ENCODE results near the gene CPA5.

The CPA5 gene

DNA sequence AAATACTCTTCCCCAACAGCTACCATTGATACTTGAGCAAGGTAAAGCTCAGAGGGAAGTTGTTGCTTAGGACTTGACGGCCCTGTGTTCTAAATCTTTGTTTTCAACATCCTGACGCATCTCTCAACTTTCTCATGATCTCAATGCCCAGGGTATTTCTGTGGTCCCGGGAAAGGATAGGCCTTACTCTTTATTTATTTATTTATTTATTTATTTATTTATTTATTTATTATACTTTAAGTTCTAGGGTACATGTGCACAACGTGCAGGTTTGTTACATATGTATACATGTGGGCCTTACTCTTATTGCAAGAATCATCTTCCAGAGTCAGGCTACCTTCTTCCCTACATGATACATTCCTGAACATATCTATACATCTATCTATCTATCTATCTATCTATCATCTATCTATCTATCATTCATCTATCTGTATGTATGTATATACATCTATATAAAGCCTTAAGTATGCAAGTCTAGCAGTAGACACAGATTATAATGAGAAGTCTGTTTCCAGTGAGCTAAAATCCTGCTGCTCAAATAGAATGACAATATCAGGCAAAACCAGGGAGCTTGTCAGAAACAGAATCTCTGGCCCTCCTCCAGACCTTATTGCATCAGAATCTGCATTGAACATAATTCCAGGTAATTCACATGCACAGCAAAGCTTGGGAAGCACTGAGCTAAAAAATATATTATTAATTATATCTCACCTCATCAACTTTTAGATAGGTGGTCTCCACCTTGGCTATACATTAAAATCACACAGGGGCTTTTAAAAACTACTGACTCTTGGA lies 12.2 kb upstream of the CPA5 start:
- DNase-seq (ENCODE audit: low read depth), result no peak

DNA sequence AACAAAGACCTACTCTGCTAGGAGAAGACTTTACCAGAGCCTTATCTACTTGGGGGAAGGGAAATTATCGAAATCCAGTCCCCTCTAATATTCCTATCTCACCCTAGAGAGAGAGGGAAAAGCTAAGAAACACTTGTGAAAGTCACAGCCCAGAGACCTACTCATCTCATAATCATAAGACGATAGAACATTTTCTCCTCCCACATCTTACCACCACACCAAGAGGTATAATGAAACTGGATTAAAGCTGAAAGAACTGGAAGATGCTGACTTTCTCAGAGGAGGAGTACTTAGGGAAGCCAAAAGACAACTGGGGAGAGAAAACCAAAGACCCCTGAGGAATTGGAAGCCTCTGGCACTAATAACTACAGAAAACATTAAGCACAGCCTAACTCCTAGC lies 10.8 kb upstream of the CPA5 start:
- no peak for DNase-seq (ENCODE audit: low read depth)

DNA sequence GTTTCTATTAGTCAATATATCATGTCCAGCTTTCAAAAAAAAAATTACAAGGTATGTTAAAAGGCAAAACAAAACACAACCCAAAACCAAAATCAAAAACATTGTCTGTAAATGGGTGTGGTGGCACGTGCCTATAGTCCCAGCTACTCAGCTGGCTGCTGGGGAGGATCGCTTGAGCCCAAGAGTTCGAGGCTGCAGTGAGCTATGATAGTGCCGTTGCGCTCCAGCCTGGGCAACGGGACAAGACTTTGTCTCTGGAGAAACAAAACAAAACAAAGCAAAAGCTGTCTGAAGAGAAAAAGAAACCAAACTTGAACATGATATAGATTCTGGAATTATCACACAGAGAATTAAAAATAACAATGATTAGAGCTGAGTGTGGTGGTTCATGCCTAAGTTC lies 10.3 kb upstream of the CPA5 start:
- peak; percentile 27 for DNase-seq (ENCODE audit: low read depth)

DNA sequence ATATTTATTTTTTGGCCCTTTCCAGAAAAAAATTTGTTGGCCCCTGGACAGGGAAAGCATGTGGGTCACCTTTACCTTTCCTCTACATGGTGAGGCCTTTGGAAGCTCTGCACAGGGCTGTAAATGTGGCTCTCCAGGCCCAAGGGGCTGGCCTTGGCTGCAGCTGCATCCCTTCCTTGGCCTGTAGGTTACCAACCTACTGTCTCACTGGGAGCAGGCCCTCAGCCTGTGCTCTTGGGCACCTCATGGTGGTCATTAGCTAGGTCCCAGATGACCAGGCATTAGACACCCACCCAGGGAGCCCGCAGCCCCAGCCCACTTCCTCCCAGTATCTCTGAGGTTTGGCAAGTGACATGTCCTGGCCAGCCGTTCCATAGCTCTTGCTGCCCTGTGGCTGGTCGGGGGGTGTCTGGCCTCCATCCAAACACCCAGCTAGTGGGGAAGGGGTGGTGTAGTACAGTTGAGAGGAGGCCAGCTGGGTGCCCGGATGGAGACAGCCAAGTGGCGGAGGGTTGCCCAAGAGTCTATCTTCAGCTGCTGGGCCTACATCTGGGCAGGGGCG lies 7.1 kb upstream of the CPA5 start:
- no peak for DNase-seq (ENCODE audit: low read depth)

DNA sequence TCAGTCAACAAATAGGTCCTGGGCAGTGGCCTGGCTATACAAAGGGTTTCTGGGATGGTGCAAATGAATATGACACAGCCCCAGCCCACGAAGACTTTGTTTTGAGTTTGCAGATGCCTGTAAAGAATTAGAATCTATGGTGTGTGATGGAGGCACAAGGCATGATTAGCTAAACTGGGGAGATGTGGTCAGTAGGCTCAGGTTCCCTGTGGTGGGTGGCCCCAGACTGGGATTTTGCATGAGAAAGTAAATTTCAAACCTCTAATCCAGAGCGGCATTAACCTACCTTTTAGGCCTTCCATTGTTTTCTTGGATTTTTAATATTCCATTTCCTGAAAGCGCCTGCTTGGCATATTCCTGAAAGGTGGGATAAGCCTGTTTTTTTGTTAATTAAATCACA lies 6.4 kb upstream of the CPA5 start:
- DNase-seq (ENCODE audit: low read depth), result no peak

DNA sequence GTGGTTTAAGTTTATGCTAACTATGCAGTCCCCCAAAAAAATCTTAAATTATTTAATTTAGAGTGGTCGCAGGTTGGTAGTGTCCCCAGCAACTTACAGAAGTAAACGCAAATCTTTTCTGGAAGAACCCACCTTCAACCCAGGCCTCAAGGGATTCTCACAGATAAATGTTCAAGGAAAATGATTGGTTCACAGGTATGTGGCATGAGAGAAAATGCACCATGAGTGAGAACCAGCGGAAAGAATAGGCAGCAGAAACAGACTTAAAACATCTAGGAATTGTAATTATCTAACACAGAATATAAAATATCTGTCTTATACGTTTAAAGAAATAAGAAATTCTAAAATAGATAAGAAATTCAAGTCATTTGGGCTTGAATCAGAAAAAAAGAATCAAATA lies 2.7 kb upstream of the CPA5 start:
- DNase-seq (ENCODE audit: low read depth), result no peak

DNA sequence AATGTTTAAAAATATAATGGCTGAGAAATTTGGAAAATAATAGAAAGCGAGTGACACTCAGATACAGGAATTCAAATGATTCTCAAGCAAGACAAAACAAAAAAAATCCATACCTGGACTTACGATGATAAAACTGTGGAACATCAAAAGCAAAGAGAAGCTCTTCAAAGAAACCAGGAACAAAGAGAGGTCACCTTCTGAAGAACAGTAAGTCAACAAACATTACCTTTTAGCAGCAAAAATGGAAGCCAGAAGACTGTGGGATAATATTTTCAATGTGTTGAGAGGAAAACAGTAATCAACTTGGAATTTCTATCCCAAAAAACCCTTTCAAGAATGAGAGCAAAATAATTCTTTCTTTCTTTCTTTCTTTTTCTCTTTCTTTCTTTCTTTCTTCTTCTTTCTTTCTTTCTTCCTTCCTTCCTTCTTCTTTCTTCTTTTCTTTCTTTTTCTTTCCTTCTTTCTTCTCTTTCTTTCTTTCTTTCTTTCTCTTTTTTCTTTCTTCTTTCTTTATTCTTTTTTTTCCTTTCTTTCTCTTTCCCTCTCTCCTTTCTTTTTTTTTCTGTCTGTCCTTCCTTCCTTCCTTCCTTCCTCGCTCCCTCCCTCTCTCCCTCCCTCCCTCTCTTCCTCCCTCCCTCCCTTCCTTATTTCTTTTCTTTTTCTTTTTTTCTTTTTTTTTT lies 1.8 kb upstream of the CPA5 start:
- DNase-seq (ENCODE audit: low read depth), result no peak

DNA sequence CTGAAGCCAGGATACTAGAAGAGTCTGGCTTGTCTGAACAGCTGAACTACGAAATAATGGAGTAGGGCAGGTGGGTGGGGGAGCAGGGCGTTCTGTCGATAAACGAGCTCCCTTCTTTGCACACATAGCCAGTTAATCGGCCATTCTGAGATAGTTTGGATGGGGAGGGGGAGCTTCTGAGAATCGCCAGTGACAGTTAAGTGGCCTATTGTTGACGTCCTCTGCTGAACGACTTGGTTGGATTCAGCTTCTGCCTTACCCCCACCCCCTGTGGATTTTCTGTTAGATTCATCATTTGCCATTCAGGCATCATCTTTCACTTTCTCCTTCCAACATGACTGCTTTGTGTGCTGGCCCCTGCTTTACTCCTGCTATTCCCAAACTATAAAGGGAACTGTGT lies 520 bp downstream of the CPA5 start:
- no peak for DNase-seq (ENCODE audit: low read depth)

DNA sequence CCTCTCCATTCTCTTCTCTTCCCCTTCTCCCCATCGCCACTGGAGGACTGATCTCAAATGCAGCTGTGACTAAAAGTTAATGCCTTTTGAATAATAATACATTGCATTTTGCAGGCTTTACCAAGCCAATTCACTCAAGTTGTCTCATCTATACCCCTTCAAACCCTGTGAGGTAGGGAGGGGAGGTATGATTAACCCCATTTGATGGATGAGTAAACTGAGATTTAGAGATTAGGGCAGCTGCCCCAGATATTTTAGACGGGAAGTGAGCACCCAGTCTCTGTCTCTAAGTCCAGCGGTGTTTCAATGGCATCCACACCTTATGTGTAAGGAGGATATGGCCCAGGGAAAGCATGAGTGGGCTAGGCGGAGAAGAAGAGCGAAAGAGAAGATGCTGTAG lies 1.1 kb downstream of the CPA5 start:
- no peak for DNase-seq (ENCODE audit: low read depth)

DNA sequence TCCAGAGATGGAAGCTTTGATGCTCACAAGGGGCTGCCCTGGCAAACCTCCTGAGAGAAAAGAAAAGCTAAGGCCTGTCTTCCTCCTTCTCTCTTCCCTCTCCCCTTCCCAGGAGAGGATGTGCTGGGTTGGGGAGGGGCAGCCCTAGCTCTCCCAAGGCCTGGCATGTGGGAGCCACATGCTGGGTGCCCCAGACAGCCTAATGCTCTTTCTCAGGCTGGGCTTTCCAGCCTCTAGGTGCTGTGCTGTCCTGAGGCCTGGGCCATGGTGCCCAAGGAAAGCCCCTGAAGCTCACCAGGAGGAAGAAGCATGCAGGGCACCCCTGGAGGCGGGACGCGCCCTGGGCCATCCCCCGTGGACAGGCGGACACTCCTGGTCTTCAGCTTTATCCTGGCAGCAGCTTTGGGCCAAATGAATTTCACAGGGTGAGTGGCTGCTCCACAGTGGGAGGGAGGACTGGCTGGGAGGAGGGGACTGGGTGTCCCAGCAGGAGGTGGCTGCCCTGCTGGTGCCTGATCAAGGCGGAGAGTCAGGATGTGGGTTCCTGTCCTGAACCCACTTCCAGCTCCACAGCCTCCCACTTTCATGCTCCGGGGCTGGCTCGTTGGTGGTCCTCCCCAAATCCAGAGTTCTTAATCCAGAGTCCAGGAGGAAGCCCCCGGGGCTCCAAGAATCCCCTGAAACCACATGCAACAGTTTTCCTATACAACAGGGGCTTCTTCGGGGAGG lies 1.7 kb downstream of the CPA5 start:
- no peak for DNase-seq (ENCODE audit: low read depth)

DNA sequence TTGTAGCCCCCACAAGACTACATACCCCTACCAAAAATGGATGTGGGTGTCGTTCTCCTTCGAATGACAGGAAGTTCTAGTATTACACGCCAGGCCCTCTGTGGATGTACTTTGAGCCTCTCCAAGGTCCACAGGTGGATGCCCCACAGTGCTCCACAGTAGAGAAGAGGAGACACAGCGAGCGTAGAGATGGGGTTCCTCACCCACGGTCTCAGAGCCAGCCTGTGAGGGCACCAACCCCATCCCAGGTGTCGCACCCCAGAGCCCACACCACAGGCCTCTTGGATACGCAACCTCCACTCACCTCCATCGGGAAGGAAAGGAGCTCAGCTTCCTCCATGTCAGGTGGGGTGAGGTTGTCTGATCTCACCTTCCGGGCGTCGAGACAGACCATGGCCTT lies 2.3 kb downstream of the CPA5 start:
- DNase-seq (ENCODE audit: low read depth), result no peak

DNA sequence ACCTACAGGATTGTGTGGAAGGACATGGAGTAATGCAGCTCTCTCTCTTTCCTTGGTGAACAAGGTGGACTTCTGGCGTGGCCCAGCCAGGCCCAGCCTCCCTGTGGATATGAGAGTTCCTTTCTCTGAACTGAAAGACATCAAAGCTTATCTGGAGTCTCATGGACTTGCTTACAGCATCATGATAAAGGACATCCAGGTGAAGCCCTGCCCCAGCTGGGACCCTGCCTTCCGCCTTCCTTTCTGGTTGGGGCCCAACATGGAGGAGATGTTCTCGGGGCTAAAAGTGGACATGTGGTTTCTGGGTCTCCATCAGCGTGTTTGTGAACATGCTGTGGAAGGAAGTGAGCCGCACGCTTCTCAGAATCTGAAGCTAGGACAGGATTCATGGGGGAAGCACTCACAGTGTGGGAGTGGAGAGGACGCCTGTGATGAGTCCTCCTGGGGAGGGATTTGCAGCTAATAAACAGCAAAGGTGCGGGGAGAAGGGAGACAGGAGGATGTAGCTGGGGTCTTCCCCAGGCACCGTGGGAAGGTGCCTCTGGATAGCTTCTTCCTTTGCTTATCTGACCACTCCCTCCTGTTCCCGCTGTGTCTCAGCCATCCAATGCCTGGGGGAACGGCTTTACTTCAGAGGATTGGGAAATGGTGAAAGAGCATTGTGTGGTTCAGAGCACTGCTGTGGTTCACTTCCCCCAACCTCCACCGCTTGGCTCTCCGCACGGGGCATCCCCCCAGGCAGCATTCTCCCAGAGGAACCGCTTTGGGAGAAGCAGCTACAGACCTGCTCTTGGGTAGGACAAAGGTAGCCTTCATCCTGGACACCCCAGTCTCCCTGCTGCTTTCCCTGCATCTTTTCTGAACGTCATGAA lies 5.5 kb downstream of the CPA5 start:
- peak; percentile 22 for DNase-seq (ENCODE audit: low read depth)

DNA sequence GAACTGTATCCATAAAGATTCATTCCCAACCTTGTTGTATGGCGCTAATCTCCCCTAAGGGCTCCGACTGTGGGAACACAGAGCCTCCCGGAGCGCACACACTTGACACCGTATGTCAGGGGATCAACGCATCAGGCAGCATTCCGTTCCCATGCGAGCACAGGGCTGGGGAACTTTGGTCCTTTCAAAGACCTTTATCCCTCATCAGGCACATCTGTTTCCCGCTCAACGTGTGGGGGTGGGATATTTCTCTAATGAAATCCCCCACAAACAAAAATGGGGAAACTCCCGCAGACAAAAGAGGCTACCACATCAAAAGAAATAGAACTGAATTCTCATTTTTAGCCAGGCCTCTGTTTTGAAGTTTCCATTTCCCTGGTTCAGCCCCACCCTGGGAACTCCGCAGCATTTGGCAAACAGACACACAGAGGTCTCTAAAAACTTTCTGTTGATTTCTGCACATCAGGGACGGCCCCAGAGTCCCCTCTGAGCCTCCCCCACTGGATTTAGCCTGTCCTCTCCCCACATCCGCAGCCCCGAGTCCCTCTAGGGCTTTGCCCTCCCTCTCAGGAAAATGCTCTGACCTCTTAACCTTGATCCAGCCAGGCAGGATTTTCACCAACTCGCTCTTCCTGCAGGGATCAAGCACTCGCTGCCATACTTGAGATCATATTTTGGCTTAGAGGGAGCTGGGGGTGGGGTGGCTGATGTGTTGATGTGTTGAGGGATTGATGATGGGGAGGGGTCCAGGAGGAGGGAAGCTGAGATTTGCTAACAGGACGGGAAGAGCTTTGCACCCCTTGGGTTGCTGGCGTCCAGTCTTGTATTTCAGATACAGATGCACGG lies 6.6 kb downstream of the CPA5 start:
- DNase-seq (ENCODE audit: low read depth), result no peak

DNA sequence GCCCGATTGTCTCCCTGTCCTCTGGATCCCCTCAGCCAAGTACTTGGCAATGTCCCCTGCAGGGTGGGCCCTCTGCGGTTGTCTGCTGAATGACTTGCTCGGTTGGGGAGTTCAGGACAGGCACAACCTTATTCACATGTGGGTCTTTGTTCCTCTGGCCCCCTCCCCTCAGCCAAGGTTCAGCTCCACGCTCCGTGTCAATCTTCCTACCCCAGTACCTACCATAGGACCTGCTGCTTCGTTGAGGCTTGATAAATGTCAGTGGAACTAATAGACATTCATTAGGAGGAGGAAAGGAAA lies 7.1 kb downstream of the CPA5 start:
- DNase-seq (ENCODE audit: low read depth), result no peak

DNA sequence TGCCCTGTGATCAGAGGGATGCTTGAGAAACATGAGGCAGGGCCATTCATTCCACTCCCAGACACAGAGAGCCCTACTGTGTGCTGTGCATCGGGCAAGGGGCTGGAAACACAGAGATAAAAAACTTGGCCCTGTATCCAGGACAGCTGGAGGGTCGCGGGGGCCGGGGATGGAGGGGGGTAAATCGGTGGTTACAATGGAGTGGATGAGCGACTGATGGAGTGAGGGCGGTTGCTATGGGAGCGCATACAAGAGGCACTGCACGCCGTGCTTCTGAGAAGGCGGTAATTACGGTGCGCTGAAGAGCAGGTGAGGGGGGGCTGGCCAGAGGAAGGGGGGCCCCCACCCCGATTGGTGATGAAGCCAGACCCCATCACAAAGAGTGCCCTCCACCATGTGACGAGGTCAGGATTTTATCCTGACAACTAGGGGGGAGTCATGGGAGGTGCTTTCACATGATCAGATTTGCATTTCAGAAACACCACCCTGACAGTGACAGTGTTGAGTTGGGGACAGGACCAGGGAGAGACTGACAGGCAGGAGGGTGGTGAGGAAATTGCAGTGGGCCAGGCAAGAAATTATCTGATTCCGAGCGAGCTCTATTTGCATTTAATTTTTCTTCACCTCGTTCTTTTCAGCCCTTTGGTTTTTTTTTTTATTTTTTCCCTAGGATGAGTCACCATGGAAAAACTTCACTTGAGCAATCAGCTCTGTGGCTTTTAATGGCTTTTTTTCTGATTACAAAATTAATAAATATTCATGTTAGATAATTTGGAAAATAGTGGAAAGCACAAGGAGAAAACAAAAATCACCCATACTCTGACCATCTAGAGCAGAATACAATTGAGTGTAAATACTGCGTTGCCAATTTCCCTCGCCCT lies 7.8 kb downstream of the CPA5 start:
- DNase-seq (ENCODE audit: low read depth), result peak; percentile 54

DNA sequence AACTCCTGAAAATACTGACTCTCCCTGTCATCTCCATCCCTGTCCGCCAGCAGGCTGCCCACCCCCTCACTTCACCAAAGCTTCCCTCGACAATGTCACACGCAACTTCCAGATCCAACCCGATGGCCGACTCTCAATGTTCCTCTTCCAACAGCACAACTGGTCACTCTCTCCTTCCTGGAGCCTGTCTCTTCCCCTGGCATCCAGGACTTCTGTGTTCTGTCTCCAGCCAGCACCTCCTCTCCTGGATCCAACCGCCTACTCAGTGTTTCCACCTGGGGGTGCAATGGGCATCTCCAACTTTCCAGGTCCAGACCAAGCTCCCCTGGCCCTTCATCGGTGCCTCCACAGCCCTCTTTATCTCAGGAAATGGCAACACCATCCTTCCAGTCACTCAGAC lies 8.6 kb downstream of the CPA5 start:
- no peak for DNase-seq (ENCODE audit: low read depth)

DNA sequence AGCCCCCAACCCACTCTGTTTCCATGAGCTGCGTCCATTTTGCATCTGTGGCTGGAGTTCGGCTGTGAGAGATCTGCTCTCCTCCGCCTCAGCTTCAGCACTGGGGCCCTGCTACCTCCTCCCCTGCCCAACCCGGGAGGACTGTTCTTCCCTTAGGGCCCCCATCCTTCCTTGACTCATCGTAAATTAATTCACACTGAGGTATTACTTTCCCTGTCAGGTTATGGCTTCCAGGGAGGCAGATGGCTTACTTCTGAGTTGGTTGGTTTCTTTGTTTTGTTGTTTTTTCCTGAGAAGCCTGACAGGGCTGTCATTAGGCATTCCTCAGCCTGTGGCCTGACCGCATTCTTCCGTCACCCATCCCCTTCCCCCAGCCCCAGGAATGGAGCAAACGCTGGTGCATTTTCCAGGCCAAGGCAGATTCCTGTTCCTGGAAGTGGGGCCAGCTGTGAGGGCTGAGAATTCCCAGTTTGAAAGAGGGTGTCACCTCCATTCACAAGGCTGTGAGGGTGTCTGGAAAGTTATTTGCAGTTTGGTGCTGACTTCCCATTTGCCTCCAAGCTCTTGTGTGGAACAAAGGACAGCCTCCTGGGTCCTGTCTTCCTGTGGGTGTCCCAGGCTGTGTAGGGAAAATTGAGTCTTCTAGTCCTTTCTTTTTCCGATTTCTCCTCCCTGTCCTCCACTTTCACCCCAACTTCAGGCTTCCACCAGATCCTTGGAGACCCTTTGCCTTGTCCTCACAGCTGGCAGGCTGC lies 11.7 kb downstream of the CPA5 start:
- DNase-seq (ENCODE audit: low read depth), result peak; percentile 90

DNA sequence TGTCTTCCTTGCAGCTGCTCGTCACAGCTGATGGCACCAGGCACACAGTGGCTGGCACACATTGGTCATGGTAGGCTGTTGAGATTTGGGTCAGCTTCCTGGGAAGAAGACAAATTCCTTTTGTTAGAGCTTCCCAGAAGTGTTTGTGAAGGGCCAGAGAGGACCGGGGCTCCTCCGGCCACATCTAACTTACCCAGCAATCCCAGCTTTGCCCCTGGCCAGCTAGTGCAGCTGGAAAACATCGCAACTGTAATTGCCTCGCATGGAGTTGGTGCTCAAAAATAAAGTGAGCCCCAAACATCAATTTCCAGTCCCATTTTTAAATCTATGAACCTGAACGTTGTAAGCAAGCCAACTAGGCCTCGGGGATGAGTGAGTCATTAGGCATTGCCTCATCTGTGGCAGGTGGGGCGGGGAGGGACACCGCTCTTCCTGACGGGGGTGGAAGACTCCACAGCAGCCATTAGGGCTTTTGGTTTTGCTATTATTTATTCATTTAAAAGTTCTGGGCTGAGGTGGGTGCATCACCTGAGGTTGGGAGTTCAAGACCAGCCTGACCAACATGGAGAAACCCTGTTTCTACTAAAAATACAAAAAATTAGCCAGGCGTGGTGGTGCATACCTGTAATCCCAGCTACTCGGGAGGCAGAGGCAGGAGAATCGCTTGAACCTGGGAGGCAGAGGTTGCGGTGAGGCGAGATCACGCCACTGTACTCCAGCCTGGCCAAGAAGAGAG lies 12.4 kb downstream of the CPA5 start:
- peak; percentile 72 for DNase-seq (ENCODE audit: low read depth)

DNA sequence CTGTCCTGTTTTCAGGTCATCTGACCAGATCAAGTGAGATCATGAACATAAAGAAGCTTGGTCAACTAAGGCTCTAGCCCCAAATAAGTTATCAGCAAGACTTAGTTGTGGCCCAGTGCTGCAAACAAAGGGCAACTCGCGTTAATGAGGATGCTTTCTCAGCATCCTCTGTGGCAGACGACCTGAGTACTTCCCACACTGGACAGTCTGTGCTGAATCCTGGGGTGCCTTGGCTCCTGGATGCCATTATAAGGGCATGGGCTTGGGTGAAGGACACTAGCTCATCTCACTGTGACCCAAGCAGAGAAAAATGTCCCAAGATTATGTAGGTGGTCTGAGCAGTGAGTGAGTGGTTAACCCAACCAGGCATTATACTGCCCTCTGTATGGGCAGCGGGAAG lies 13.9 kb downstream of the CPA5 start:
- DNase-seq (ENCODE audit: low read depth), result no peak
